Chondrocyte (in vitro differentiated cells): ENCODE measurements around the gene HEATR9. TPM values are rescaled to one million over a fixed set of nuclear protein-coding genes. Genes with fewer than 3 reads are reported as not detected.

Source experiments
- DNase-seq: peaks from one replicate; pipeline ENCODE4 v3.0.0; 2021; ENCODE audit warnings: mixed read lengths, low spot score
- H3K27ac Mint-ChIP-seq: one replicate; pipeline ENCODE4 v1.8.0; 2021; ENCODE audit warnings: mild to moderate bottlenecking, moderate library complexity, mixed read lengths; ENCODE audit not compliant: unreplicated experiment
- H3K27me3 Mint-ChIP-seq: 2 replicates; pipeline ENCODE4 v1.8.0; 2021; ENCODE audit warnings: low read depth, mixed read lengths
- H3K36me3 Mint-ChIP-seq: 2 replicates; pipeline ENCODE4 v1.8.0; 2021; ENCODE audit warnings: low read depth, mixed read lengths
- H3K4me1 Mint-ChIP-seq: 2 replicates; pipeline ENCODE4 v1.8.0; 2021; ENCODE audit warnings: low read depth, mild to moderate bottlenecking, mixed read lengths
- H3K4me3 Mint-ChIP-seq: one replicate; pipeline ENCODE4 v1.8.0; 2021; ENCODE audit warnings: mild to moderate bottlenecking, moderate library complexity, mixed read lengths; ENCODE audit not compliant: unreplicated experiment
- H3K9me3 Mint-ChIP-seq: 2 replicates; pipeline ENCODE4 v1.8.0; 2021; ENCODE audit warnings: low read depth, mixed read lengths
- total RNA-seq: library from RNA; stranded (reverse); gene quantifications from 3 replicates; pipeline ENCODE4 v1.2.1, GENCODE V29; 2021
- TF ChIP-seq, protein P1 (sequence below): fragments of 200-600 bp; sonication (generic); IDR thresholded peaks from 2 replicates; pipeline ENCODE4 v1.5.0; 2021; ENCODE audit warnings: antibody characterized with exemption, mild to moderate bottlenecking, moderate library complexity

HEATR9 gene
- total RNA-seq, 1 donor from 2014 or later: not detected

DNA sequence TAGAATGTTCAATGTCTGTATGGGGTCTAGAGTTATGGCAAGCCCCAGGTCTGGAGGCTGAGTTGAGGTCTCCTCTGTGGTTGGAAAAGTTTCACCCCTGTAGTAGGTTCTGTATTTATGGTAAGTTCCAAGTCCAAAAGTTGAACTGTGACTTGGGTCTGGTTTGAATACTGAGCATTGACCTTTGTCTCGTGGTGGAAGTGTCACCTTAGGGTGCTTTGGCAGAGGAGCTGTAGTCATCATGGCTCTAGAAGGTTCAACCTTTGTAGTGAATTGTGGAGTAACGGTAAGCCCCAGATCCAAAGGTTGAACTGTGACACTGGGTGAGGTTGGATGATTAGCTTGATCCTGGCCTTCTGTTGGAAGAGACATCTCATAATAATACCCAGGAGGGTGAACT, 44.3 kb upstream of the HEATR9 start:
- Mint-ChIP-seq H3K4me1 (no peaks in the 10 kb centered on the region), H3K27ac (no peak overlapping the region), H3K4me3 (no peak overlapping the region), H3K36me3 (no peaks in the 10 kb centered on the region), H3K9me3 (peaks cover 3% of the 10 kb centered on the region), H3K27me3 (no peaks in the 10 kb centered on the region)
- TF ChIP-seq, protein P1, sequence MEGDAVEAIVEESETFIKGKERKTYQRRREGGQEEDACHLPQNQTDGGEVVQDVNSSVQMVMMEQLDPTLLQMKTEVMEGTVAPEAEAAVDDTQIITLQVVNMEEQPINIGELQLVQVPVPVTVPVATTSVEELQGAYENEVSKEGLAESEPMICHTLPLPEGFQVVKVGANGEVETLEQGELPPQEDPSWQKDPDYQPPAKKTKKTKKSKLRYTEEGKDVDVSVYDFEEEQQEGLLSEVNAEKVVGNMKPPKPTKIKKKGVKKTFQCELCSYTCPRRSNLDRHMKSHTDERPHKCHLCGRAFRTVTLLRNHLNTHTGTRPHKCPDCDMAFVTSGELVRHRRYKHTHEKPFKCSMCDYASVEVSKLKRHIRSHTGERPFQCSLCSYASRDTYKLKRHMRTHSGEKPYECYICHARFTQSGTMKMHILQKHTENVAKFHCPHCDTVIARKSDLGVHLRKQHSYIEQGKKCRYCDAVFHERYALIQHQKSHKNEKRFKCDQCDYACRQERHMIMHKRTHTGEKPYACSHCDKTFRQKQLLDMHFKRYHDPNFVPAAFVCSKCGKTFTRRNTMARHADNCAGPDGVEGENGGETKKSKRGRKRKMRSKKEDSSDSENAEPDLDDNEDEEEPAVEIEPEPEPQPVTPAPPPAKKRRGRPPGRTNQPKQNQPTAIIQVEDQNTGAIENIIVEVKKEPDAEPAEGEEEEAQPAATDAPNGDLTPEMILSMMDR: no peak
- no peak for DNase-seq

DNA sequence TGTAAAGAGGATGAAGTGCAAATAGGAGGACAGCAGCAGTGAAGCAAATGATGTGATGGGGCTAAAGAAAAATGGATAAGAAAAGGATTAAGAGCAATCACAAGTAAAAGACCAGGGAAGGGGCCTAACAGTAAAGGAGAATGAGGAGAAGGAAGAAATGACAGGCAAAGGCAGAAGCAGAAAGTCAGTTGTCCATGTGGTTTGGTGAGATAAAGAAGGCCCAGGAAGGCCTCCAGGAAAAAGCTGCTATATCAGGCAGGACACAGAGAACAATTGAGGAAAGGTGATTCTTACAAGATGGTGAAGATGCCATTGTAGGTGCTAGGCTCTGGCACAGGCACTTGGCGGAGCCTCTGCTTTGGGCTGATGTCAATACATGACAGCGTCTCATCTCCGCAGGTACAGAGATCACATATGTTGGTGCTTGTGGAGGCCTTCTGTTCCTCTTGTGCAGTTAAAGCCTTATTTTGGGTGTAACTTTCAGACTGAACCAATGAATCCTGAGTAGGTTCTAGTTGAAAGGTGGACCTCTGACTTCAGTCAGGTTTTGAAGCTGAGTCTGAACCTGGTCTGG, 43.7 kb upstream of the HEATR9 start:
- Mint-ChIP-seq H3K9me3 (peaks cover 3% of the 10 kb centered on the region), H3K4me3 (no peak overlapping the region), H3K4me1 (no peaks in the 10 kb centered on the region), H3K36me3 (no peaks in the 10 kb centered on the region), H3K27ac (no peak overlapping the region), H3K27me3 (no peaks in the 10 kb centered on the region)
- no peak for DNase-seq
- TF ChIP-seq, protein P1: no peak

DNA sequence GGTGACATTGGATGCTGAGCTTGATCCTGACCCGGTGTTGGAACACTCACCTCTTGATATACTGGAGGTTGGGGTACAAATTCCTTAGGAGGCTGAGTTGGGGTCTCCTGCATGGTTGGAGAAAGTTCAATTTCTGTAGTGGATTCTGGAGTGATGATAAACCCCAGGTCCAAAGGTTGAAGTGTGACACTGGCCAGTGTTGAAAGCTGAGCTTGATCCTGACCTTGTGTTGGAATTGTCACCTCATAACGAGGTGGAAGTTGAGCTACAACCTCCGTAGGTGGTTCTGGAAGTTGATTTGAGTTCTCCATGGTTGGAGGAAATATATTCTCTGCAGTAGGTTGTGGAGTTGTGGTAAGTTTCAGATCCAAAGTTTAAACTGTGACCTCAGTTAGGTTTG, 40.7 kb upstream of the HEATR9 start:
- TF ChIP-seq, protein P1: no peak
- no peak for DNase-seq
- Mint-ChIP-seq H3K27ac (no peak overlapping the region), H3K4me3 (no peak overlapping the region), H3K9me3 (no peaks in the 10 kb centered on the region), H3K4me1 (no peaks in the 10 kb centered on the region), H3K36me3 (no peaks in the 10 kb centered on the region), H3K27me3 (no peaks in the 10 kb centered on the region)

DNA sequence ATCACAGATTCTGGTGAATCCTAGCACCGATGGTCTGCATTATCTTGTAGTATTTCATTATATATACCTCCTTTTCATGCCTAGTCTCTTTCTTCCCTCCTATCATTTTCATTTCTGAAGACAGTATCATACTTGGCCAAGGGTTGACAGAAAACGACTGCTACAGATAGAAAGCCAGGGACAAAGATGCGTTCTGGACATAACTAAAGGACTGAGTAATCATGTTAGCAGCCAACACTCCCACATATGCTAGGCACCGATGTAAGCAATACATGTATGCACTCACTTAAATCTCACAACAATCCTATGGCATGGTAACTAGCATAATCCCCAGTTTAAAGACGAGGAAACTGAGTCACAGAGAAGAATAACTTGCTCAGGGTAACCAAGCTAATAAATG, 39.0 kb upstream of the HEATR9 start:
- Mint-ChIP-seq H3K27me3 (no peaks in the 10 kb centered on the region), H3K36me3 (no peaks in the 10 kb centered on the region), H3K4me1 (peaks cover 3% of the 10 kb centered on the region), H3K27ac (no peak overlapping the region), H3K9me3 (no peaks in the 10 kb centered on the region), H3K4me3 (no peak overlapping the region)
- TF ChIP-seq, protein P1: no peak
- DNase-seq: no peak

DNA sequence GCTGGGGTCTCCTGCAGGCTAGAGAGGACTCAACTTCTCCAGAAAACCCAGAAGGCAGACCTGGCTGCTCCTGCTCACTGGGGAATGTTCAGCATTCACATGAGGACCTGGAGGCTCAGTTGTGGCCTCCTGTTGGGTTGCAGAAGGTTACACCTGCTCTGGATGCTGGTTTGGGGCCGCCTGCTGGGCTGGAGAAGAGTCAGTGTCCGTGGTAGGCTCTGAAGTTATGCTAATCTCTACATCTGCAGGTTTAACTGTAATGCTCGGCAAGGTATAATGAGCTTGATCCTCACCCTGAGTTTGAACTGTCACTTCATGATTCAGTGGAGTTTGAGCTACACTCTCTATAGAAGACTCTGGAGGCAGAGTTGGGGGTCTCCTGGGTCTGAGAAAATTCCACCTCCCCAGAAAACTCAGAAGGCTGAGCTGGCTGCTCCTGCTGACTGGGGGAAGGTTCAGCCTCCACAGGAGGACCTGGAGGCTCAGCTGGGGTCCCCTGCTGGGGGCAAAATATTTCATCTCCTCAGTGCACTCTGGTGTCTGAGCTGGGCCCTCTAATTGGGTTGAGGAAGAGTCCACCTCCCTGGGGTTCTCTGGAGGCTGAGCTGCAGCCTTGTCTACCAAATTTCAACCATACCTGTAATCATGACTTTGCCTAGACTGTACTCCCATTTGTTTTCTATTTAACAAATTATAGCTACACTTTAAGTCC, 38.4 kb upstream of the HEATR9 start:
- H3K4me3 Mint-ChIP-seq: no peak overlapping the region
- TF ChIP-seq, protein P1: no peak
- H3K27ac Mint-ChIP-seq: no peak overlapping the region
- H3K36me3 Mint-ChIP-seq: no peaks in the 10 kb centered on the region
- no peaks in the 10 kb centered on the region for H3K27me3 Mint-ChIP-seq
- peaks cover 3% of the 10 kb centered on the region for H3K4me1 Mint-ChIP-seq
- no peaks in the 10 kb centered on the region for H3K9me3 Mint-ChIP-seq
- DNase-seq: no peak
